ENCODE results near the gene CTLA4.

CTLA4 gene

GRCh38 chr2:203890733-203891132 is 23.2 kb downstream of the CTLA4 start:
- H3K27ac ChIP-seq = no peak overlapping the region
- TF ChIP-seq CTCF (IDR thresholded peaks at IDR 0.05) (no peak), ZFX (IDR thresholded peaks at IDR 0.05; ENCODE audit: borderline replicate concordance) (no peak)

DNA sequence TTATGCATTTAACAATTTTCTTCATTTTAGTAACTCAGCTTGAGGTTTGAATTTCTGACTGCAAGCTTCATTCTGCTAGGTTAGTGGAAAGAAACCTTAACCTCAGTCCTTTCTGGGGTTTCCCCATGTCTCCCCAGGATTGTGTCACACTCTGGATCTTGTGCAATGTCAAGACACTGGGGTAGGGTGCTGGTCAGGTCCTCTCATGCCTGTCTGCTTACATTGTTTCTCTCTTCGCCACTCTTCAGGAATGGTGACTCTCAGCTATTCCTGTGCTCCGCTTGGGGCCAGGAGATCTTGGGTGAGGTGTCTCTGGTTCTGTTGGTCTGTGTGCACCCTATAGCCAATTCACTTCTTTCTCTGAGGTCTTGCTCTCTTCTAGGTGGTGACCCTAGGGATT is 23.9 kb downstream of the CTLA4 start:
- TF ChIP-seq CTCF (IDR thresholded peaks at IDR 0.05) (no peak), ZFX (IDR thresholded peaks at IDR 0.05; ENCODE audit: borderline replicate concordance) (no peak)
- no peak overlapping the region for H3K27ac ChIP-seq

- no peak for TF ChIP-seq CTCF (IDR thresholded peaks at IDR 0.05)
- TF ChIP-seq ZFX (IDR thresholded peaks at IDR 0.05; ENCODE audit: borderline replicate concordance) = no peak
- no peak overlapping the region for H3K27ac ChIP-seq
Observed at GRCh38 chr2:203892207-203892606, 24.6 kb downstream of the CTLA4 start.

DNA sequence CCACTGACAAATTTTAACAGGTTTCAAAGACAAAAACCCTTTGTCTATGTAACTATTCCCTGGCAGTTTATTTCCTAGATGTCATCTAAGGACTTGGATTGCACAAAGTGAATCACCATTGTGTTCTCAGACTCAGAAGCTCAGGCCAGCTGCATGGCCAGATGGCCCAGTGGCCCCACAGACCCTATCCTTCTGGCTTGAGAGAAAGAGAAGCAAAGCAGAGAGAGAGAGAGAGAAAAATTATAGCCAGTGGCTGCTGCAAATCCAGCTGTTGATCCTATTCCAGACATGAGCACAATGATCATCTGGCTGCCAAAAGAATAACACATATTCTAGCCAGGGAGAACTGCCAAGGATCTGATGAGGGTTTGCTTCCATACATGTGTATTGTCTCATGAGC is 25.8 kb downstream of the CTLA4 start:
- no peak for TF ChIP-seq CTCF (IDR thresholded peaks at IDR 0.05)
- no peak for TF ChIP-seq ZFX (IDR thresholded peaks at IDR 0.05; ENCODE audit: borderline replicate concordance)
- no peak overlapping the region for H3K27ac ChIP-seq

DNA sequence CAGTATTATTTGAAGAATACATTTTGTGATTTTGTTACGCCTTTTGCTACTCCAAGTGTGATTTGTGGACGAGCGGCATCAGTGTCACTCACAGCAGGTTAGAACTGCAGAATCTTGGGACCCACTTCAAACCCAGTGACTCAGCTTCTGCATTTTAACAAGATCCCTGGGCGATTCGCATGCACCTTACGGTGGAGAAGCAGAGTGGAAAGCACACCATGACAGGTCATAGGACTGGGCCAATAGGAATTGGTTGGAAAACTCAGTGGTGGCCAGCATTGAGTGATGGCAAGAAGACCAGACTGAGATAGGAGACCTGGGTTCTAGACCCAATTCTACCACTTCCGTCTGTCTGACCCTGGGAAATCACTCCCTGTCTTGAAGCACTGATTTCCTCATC is 26.3 kb downstream of the CTLA4 start:
- TF ChIP-seq CTCF (IDR thresholded peaks at IDR 0.05) (no peak), ZFX (IDR thresholded peaks at IDR 0.05; ENCODE audit: borderline replicate concordance) (no peak)

GRCh38 chr2:203894262-203894661 is 26.7 kb downstream of the CTLA4 start:
- TF ChIP-seq ZFX (IDR thresholded peaks at IDR 0.05; ENCODE audit: borderline replicate concordance) (no peak), CTCF (IDR thresholded peaks at IDR 0.05) (no peak)
- no peak overlapping the region for H3K27ac ChIP-seq

More for the DNA sequence above, 26.3 kb downstream of the CTLA4 start:
- no peak overlapping the region for H3K27ac ChIP-seq

GRCh38 chr2:203897544-203897943 is 30.0 kb downstream of the CTLA4 start:
- no peak overlapping the region for H3K27ac ChIP-seq
- TF ChIP-seq ZFX (IDR thresholded peaks at IDR 0.05; ENCODE audit: borderline replicate concordance) (no peak), CTCF (IDR thresholded peaks at IDR 0.05) (no peak)
